ENCODE measurements around the gene MACROD2.

MACROD2 gene

DNA sequence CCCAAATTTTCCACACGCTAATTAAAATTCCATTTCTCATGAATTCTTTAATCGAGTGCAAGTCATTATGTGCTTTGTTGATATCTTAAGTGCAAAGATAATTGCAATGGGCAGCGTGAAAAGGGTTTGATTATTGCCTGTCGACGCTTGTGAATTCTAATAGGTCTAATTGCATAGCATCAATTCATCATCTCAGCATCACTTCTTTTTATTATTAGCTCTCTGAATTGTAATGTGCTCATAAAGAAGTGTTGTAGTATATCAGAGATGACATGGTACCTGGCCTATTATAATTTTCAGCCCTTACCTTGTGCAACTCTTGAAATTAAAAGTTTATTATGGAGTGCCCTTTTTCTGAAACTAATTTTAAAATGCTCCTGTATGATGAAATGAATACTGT lies 1208.9 kb downstream of the MACROD2 start:
- no peak for DNase-seq

DNA sequence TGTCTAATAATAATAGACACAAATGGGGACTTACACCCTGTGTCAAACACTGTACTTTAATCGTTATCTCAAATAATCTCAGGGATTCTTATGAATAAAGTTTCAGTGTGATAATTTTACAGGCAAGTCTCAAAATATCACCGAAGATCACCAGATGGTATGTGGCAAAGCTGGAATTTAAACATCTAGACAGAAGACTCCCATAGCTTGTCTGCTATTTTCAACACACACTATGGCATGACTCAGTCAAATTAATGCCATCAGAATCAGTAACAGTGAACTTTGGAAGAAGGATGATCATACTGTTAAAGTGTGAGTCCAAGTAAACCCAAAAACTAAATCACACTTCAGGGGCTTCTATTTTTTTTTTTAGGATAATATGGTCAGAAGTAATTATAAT lies 1209.7 kb downstream of the MACROD2 start:
- DNase-seq = no peak

- DNase-seq = no peak
Observed at GRCh38 chr20:15205719-15206118, 1210.4 kb downstream of the MACROD2 start.

DNA sequence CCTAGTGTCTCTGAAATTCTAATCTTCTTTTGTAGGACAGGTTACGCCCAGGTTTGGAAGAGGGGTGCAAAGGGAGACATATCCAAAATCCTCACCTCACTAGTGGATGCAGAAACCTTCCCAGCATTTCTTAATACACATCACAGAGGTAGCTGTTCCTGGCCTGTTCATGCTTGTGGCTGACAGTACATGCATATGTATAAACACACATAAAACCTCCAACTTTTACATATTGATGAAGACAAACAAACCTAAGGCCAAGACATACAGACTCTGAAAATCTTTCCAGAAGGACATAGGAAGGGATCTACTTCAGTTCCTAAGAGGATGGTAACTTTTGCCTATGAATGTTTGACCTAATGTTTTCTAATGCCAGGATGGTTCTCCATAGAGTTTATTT lies 1214.2 kb downstream of the MACROD2 start:
- DNase-seq = no peak

GRCh38 chr20:15214051-15214450 lies 1218.7 kb downstream of the MACROD2 start:
- no peak for DNase-seq

- DNase-seq = no peak
Observed at GRCh38 chr20:15220009-15220656, 1224.8 kb downstream of the MACROD2 start.

GRCh38 chr20:15220778-15221565 lies 1225.7 kb downstream of the MACROD2 start:
- DNase-seq = no peak

- DNase-seq = no peak
Observed at GRCh38 chr20:15222502-15223330, 1227.4 kb downstream of the MACROD2 start.

- peak; percentile 15 for DNase-seq
Observed at GRCh38 chr20:15224199-15224598, 1228.9 kb downstream of the MACROD2 start.

DNA sequence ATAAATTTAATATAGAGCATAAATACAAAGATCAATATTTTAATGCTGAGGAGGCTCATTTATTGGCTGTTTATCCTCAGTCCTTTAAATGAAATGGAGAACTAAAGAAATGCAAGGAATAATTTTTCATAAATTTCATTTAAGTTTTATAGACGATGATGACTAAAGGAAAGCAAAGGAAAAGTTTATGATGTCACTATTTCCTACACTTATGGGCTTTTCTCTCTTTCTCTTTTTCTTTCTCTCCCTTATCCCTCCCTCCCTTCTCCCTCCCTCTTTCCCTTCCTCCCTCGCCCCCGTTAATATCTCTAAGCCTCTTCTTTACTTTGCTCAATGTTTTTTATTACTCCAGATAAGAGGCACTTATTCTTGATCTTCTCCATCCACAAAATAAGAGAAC lies 1231.8 kb downstream of the MACROD2 start:
- DNase-seq = no peak

DNA sequence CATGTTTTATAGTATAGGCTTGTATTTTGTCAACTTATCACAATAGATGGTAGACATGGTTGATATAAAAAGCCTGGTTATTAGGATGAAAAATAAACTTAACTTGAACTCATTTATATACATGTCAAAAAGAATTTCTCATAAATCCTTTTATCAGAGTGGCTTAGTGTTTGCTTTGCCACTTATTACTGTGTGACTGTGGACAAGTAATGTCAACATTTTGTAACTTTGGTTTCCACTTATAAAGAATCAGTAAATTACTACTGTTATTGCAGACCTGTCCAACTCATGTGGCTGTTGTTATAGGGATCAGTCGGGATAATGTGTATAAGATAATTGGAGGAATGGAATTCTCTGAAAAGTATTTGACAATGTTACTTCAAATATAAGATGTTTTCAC lies 1236.9 kb downstream of the MACROD2 start:
- no peak for DNase-seq

DNA sequence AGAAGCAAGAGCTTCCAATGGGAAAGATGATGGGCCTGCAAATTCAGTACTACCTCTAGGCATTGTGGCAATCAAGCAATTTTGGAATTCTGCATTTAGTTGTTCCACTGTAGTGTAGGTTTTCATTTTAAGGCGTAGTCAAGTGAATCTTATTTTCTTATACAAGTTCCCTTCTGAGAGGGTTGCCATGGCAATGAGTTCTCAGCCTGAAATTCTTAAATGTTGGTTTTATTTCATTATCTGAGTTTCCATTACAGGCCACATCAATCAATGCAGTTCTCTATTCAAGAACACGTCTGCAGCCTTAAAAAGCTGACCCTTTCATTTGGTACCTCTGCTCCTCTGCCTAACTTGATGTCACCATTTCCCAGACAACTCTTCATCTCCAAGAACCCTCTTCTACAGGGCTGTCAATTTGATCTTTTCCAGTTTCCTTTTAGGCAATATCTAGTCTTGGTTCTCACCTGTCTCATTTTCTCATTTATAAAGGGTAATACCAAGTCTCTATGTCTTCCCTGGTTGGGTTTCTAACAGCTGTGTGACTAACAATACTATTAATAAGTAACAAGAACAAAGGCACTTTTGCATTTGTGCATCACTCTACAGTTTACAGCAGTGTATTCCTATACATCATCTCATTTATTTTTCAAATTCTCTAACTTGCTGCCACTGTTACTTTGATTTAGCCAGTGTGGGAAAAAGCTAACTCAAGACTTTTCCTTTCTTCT lies 1240.3 kb downstream of the MACROD2 start:
- DNase-seq = no peak

- peak; percentile 8 for DNase-seq
Observed at GRCh38 chr20:15236812-15237211, 1241.5 kb downstream of the MACROD2 start.

DNA sequence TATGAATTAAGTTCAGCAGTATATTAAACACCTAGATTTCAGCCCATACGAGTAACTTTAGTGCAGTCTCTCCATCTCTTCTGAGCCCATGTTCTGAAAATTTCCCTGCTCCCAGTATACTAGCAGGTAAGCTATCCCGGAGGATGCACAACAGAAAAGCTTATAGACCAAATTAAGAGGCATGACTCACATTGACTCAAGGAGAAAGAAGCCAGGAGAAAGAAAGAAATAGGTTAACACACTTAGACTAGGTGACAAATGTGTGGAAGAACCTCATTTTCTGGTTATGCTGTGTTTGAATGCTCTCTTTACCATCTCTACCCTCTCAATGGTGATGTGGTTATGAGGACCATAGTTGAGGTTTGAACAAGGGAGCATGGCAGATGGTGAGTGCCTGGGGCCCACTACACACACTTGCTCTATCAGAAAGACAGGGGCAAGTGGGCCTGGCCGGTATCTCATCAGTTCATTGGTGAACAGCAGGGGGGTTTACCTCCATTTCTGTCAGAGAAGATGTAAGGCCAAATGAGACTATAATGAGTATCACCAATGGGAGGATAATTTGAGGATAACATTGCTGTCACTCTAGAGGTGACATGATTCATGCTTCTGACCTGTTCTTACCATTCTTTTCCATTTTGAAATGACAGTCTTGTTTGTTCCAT lies 1244.4 kb downstream of the MACROD2 start:
- DNase-seq = no peak

DNA sequence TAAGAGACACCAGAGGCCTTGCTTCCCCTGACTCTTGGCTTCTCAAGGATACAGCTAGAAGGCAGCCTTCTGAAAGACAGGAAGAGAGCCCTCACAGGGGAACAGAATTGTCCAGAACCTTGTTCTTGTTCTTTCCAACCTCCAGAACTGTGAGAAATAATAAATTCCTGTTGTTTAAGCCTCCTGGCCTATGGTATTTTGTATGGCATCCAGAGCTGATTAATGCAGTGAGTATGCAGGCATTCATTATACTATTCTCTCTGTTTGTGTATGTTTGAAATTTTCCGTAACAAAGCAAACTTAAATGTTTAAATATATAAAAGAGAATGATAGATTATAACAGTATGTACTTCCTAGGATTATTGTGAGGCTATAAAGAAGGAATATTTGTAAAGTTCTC lies 1245.5 kb downstream of the MACROD2 start:
- no peak for DNase-seq

- DNase-seq = no peak
Observed at GRCh38 chr20:15241681-15242080, 1246.4 kb downstream of the MACROD2 start.

- DNase-seq = no peak
Observed at GRCh38 chr20:15242773-15243172, 1247.5 kb downstream of the MACROD2 start.

DNA sequence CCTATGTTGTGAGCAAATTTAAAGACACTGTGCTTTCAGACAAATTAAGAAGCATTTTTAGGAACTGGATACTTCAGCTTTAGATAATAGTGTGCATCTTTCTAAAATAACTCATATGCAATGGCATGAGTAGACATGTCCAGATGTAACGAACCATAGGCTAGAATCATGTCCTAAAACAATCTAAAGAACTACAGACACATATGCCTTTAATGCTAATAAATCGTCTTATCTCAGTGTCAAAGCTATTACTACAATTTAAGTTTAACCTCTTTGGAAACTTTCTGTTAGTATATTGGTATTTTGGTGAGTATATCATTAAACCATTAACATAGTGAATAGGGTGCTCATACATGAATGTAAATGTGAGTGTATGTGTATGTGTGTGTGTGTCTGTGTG lies 1250.6 kb downstream of the MACROD2 start:
- DNase-seq = no peak

GRCh38 chr20:15248618-15249395 lies 1253.5 kb downstream of the MACROD2 start:
- DNase-seq = no peak

DNA sequence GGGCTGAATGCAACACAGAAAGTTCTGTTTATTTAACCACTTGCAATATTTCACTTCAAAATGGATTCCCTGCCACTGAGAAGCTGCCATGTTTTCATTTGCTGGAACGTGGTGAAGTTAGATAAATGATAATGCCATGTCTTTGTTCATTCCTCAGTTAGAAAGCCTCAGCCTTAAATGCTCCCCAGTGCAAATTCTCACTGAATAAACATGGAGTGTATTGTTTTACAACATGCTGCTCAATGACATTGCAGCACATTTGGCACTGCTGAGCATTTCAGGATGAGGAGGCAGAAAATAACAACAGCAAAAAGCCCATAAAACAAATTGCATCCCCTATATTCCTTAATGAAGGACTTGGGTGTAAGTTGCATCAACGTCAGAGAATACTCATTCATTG lies 1255.9 kb downstream of the MACROD2 start:
- DNase-seq = no peak

DNA sequence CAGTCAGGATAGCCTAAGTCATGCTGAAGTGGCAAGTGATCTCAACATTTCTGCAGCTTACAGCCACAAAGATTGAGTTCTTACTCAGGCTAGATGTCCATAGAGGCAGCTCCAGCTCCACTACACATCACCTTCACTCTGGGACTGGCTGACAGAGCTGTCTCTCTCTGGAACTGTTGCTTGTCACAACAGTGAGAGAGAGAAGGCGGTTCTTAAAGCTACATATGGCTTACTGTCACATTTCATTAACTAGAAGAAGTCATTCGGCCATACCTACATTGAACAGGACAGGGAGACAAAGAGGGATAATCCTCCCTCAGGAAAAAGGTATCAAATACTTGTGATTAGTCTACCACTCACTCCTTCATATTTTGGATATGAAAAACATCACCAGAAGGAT lies 1257.0 kb downstream of the MACROD2 start:
- DNase-seq = no peak

DNA sequence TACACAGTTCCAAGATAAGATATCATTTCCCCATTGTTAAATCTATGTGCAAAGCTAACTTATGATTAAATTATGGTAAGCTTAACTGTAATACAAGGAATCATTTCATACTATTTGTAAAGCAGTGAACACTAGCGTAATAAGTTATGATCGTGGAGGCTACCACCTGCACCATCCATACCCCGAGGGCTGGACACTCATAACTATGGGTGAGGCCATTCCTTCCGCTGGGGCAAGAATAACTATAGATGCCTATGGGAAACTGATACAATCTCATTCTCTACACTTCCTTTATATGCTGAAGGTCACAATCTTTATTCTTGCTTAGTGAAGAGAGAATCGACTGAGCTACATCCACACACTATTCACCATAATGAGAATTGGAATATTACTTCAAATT lies 1258.1 kb downstream of the MACROD2 start:
- DNase-seq = no peak

Data from NCI-H526 treated with DMSO at 0.1 percent for 48 hours (cell line).